HG02943 (cell line): Measurements from ENCODE around the gene NOS1AP.

ENCODE experiments used
- ATAC-seq: cut with Tn5 transposase; IDR thresholded peaks from one replicate; pipeline ENCODE4 v1.9.1; 2021; ENCODE audit warnings: mild to moderate bottlenecking, low read depth, moderate library complexity; ENCODE audit not compliant: unreplicated experiment

NOS1AP gene

GRCh38 chr1:162373072-162373427 lies 303.6 kb downstream of the NOS1AP start:
- ATAC-seq = no peak

- no peak for ATAC-seq
Measured at GRCh38 chr1:162373541-162374260, 304.2 kb downstream of the NOS1AP start.

GRCh38 chr1:162374406-162374805 lies 304.9 kb downstream of the NOS1AP start:
- no peak for ATAC-seq

GRCh38 chr1:162375463-162375862 lies 306.0 kb downstream of the NOS1AP start:
- no peak for ATAC-seq

GRCh38 chr1:162376691-162377090 lies 307.2 kb downstream of the NOS1AP start, which contains the start of gene SPATA46:
SPATA46 (minus strand) TSS chr1:162376854; CDS start chr1:162376790, 64 bp downstream.
- no peak for ATAC-seq

- ATAC-seq = no peak
Measured at GRCh38 chr1:162380061-162380846, 310.8 kb downstream of the NOS1AP start.

GRCh38 chr1:162381383-162381782 lies 311.9 kb downstream of the NOS1AP start, which contains the start of gene C1orf226:
C1orf226 (plus strand) TSS chr1:162381728; CDS start chr1:162381902, 174 bp downstream.
- ATAC-seq = no peak

- no peak for ATAC-seq
Measured at GRCh38 chr1:162381941-162382750, 312.7 kb downstream of the NOS1AP start.

- ATAC-seq = no peak
Measured at GRCh38 chr1:162383091-162383490, 313.6 kb downstream of the NOS1AP start.

GRCh38 chr1:162383516-162383915 lies 314.0 kb downstream of the NOS1AP start:
- ATAC-seq = no peak

GRCh38 chr1:162384116-162384515 lies 314.6 kb downstream of the NOS1AP start:
- no peak for ATAC-seq

GRCh38 chr1:162384601-162385279 lies 315.2 kb downstream of the NOS1AP start:
- no peak for ATAC-seq

- ATAC-seq = no peak
Measured at GRCh38 chr1:162385280-162385623, 315.8 kb downstream of the NOS1AP start.

GRCh38 chr1:162385702-162386101 lies 316.2 kb downstream of the NOS1AP start:
- ATAC-seq = no peak

- no peak for ATAC-seq
Measured at GRCh38 chr1:162386292-162387225, 317.1 kb downstream of the NOS1AP start.

- ATAC-seq = no peak
Measured at GRCh38 chr1:162387226-162388082, 318.0 kb downstream of the NOS1AP start.

GRCh38 chr1:162388083-162388594 lies 318.6 kb downstream of the NOS1AP start:
- ATAC-seq = no peak

- no peak for ATAC-seq
Measured at GRCh38 chr1:162388615-162389014, 319.1 kb downstream of the NOS1AP start.
